ENCODE data around the gene ACTBL2.

- TF ChIP-seq CTCF (tag by site-specific recombination; IDR thresholded peaks at IDR 0.05) (no peak), YY1 (tag by site-specific recombination; IDR thresholded peaks at IDR 0.05) (no peak), TRIM28 (IDR thresholded peaks at IDR 0.05; ENCODE audit: borderline replicate concordance, low read length) (no peak), ZNF76 (tag by site-specific recombination; IDR thresholded peaks at IDR 0.05; ENCODE audit: borderline replicate concordance, low read depth) (no peak), ZNF660 (tag by site-specific recombination; IDR thresholded peaks at IDR 0.05) (no peak), ZNF639 (tag by site-specific recombination; IDR thresholded peaks at IDR 0.05) (no peak), ZNF449 (tag by site-specific recombination; IDR thresholded peaks at IDR 0.05) (no peak), ZNF423 (tag by site-specific recombination; IDR thresholded peaks at IDR 0.05) (no peak), TCF7L2 (IDR thresholded peaks at IDR 0.05; ENCODE audit: borderline replicate concordance, low read depth, low read length) (no peak), KLF9 (tag by site-specific recombination; IDR thresholded peaks at IDR 0.05; ENCODE audit: low read depth) (no peak), SCRT1 (tag by site-specific recombination; IDR thresholded peaks at IDR 0.05; ENCODE audit: borderline replicate concordance) (no peak), ZNF274 (IDR thresholded peaks at IDR 0.05; ENCODE audit: low read length) (no peak), ZNF274 (tag by site-specific recombination; IDR thresholded peaks at IDR 0.05; ENCODE audit: borderline replicate concordance) (no peak)
Observed at GRCh38 chr5:57466544-57466943, 16.1 kb downstream of the ACTBL2 start.

All from HEK293 (cell line).